KOPT-K1 (cell line): ENCODE measurements around the gene MDM1.

Experiments used
- H3K27ac ChIP-seq: fragments of 200-600 bp; sonication (generic); 2 replicates; pipeline ENCODE4 v1.5.1; 2016; ENCODE audit warnings: antibody characterized with exemption, mild to moderate bottlenecking, low read depth, low read length; ENCODE audit not compliant: poor library complexity, severe bottlenecking
- H3K36me3 ChIP-seq: fragments of 200-600 bp; sonication (generic); 2 replicates; pipeline ENCODE4 v1.5.1; 2017; ENCODE audit warnings: antibody characterized with exemption, mild to moderate bottlenecking, low read length, moderate library complexity; ENCODE audit not compliant: insufficient read depth
- H3K9me3 ChIP-seq: fragments of 200-600 bp; sonication (generic); 2 replicates; pipeline ENCODE4 v1.5.1; 2017; ENCODE audit warnings: antibody characterized with exemption, low read length, mild to moderate bottlenecking; ENCODE audit not compliant: insufficient read depth, poor library complexity, severe bottlenecking

The MDM1 gene

DNA sequence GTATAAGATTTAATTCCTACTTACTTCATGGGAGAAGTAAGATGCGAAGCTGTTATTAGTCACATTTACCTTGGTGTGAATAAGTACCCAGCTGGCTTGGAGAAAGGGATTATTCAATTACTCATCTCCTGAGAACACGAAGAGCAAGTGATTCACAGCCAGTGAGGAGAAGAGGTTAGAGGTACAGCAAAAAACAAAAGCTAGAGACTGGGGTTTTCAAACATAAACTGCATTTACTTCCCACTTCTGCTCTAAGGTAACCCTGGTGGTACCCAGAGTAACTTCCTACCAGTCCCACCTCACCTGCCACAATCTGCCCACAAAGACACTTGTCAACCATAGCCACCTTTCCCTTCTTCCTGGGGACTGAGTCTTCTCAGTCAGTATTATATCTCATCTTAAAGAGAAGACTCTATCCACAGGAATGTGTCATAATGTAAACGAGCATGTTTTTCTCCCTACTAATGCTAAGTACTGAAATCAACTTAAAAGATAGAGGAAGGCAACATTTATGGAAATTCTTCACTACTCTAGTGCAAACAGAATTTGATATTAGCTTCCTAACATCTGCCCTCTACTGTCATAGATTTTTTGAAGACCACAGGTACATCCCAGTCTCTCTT lies 72.7 kb downstream of the MDM1 start:
- H3K27ac ChIP-seq: no peak overlapping the region
- no peaks in the 10 kb centered on the region for H3K36me3 ChIP-seq
- no peaks in the 10 kb centered on the region for H3K9me3 ChIP-seq

DNA sequence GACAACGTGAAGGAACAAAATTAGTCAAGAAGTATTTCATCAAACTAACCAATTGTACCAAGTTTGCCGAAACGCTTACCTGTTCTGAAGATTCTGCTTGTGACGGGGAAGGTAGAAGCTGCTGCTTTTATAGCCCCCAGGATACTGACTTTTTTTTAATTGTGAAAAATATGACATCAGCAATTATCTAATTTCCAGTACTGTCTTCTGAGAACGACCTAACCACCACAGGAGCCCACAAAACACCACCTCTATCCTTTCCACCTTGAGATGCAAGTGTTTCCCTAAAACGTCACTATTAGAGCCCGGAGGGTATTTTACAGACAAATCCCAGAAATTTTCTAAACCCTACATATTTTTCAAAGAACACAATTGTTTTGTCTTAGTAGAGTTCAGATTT lies 78.7 kb downstream of the MDM1 start, which contains the start of gene IL22:
TSS of gene IL22 (minus strand) at position 101 of the 400 bp plus-strand sequence. CDS start 156 bp downstream, outside the sequence.
- Histone ChIP-seq H3K36me3 (no peaks in the 10 kb centered on the region), H3K27ac (no peak within 1 kb of the TSS), H3K9me3 (no peaks in the 10 kb centered on the region)

DNA sequence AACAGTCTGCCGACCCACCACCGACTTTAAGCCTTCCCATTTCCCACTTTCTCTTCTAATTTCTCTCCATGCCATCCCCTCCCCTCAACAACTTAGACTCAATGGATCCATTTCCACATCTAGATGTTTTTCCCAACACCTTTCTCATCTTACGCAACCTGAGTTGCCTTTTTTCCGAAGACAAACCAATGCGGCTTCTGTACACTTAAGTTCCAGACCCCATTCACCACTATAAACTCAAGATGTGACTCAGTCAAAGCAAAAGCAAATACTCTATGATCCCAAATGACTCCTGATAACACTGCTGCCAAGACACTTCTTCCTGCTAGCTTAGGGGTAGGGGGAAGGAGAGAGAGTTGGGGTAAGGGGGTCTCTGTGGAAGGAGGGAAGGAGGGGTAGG lies 80.1 kb downstream of the MDM1 start:
- Histone ChIP-seq H3K27ac (no peak overlapping the region), H3K36me3 (no peaks in the 10 kb centered on the region), H3K9me3 (peaks cover 5% of the 10 kb centered on the region)

GRCh38 chr12:68250454-68250853 lies 81.7 kb downstream of the MDM1 start:
- H3K27ac ChIP-seq: no peak overlapping the region
- H3K9me3 ChIP-seq: peaks cover 5% of the 10 kb centered on the region
- no peaks in the 10 kb centered on the region for H3K36me3 ChIP-seq

DNA sequence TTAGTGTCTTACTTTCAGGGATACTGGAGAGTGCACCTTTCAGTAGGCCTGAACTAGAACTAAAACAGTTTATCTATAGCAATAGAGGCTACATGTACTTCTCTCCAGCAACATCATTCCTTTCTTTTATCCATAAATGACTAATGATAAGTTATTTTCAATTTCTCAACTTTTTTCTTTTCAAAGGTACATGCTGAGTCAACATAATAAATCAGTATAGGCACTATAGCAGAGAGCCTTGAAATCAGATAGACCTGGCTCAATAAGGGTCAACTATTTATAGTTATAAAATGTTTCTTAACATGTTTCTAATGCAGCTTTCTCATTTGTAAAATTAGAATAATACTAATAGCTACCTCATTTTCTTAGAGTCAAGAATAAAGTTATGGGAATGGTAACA lies 84.4 kb downstream of the MDM1 start:
- peaks cover 5% of the 10 kb centered on the region for H3K9me3 ChIP-seq
- no peak overlapping the region for H3K27ac ChIP-seq
- H3K36me3 ChIP-seq: no peaks in the 10 kb centered on the region

GRCh38 chr12:68246350-68246749 lies 85.8 kb downstream of the MDM1 start:
- peaks cover 5% of the 10 kb centered on the region for H3K9me3 ChIP-seq
- H3K36me3 ChIP-seq: no peaks in the 10 kb centered on the region
- no peak overlapping the region for H3K27ac ChIP-seq

DNA sequence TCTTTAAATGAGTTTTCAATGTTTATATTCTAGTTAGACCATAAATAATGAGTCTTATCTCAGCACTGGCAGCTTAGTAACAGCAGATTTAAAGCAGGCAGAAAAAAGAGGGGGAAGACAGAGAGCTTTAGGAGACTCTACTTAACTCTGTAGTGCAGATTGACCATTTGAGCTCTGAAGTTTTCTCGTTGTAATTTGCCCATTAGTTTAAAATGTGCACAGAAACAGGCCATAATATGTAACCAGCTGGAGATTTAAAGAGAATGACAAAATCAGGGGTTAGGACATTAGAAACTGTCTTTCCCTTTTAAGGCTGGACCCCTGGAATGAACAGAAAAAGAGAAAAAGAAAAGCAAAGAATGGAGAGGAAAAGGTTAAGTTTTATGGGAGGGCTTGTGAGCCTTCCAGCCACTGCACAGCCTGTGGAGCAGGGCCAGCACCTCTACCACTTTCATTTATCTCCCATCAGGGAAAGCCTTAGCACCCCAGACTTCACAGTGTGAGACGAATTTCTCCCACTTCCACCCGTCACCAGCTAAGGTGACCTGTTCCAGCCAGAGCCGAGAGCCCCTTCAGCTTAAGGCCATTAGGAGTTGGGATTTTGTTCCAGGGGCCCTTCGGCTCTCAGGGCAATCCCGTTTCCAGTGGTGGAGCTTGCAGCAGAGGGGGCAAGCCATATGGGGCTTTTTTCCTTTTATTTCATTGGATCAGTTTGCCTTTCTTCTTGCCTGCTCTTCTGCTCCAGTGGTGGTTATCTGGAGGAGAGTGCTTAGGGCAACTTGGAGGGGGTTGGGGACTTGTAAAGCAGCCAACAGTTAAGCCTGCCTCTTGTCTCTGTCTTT lies 86.8 kb downstream of the MDM1 start:
- Histone ChIP-seq H3K36me3 (no peaks in the 10 kb centered on the region), H3K27ac (no peak overlapping the region), H3K9me3 (peaks cover 5% of the 10 kb centered on the region)
